T-cell (primary cell): ENCODE measurements around the gene IL32. TPM values are rescaled to one million over a fixed set of nuclear protein-coding genes. Genes with fewer than 3 reads are reported as not detected.
A peak's percentile ranks its signal among the peaks of the same experiment; 100 is the strongest.

Experiments
- ATAC-seq, 4 experiments: fragments of 200-7000 bp in 3 of 4; fragments of 150-1000 bp in 1 of 4; cut with Tn5 transposase; replicated peaks in 1 of 4; 1 replicate in 3 of 4; 2 replicates in 1 of 4; pipeline ENCODE4 v1.10.0; 2021; ENCODE audit warnings: moderate library complexity in 3 of 4, mild to moderate bottlenecking in 2 of 4, moderate number of reproducible peaks in 1 of 4
- CTCF ChIA-PET, 2 donors: fragments of 300-600 bp; sonication (Branson Sonifier 250); formaldehyde crosslinking; loops; one replicate each; lab custom pipeline; 2022; ENCODE audit warnings: antibody characterized with exemption in 2 of 2; lab: Charles Lee
- POLR2A ChIA-PET, 2 donors: fragments of 300-600 bp; sonication (Branson Sonifier 250); formaldehyde crosslinking; loops; one replicate each; lab custom pipeline; 2022; ENCODE audit warnings: antibody characterized with exemption in 2 of 2; lab: Charles Lee
- DNase-seq, 35 experiments: peaks; one replicate each; pipeline versions ENCODE4 v3.0.0 to v3.0.0-alpha.2; 2013 to 2023
- H3K27ac ChIP-seq: one replicate; pipeline ENCODE4 v1.5.1; 2013; ENCODE audit warnings: low read length
- H3K27me3 ChIP-seq, 2 experiments: replicated peaks in 1 of 2; 1 replicate in 1 of 2; 2 replicates in 1 of 2; pipeline versions ENCODE4 v1.6.1 to v1.7.0; 2013; ENCODE audit warnings: low read length in 1 of 2, mixed read lengths in 1 of 2; ENCODE audit not compliant: control insufficient read depth in 2 of 2, insufficient read depth in 2 of 2; ENCODE audit errors: extremely low read depth in 1 of 2
- H3K36me3 ChIP-seq, 2 donors: 1 replicate in 1 of 2; 2 replicates in 1 of 2; pipeline versions ENCODE4 v1.6.1 to v1.7.0; 2013; ENCODE audit warnings: low read length in 1 of 2; ENCODE audit not compliant: control insufficient read depth in 2 of 2, insufficient read depth in 1 of 2; ENCODE audit errors: extremely low read depth in 1 of 2
- H3K4me1 ChIP-seq, 2 experiments: 1 replicate in 1 of 2; 2 replicates in 1 of 2; pipeline versions ENCODE4 v1.6.1 to v1.7.0; 2013; ENCODE audit warnings: low read length in 2 of 2, mixed read lengths in 1 of 2; ENCODE audit not compliant: insufficient read depth in 2 of 2, control insufficient read depth in 1 of 2; ENCODE audit errors: extremely low read depth in 1 of 2
- H3K4me3 ChIP-seq, 2 donors: 1 replicate in 1 of 2; 2 replicates in 1 of 2; pipeline versions ENCODE4 v1.5.1 to v1.7.0; 2013; ENCODE audit warnings: mild to moderate bottlenecking in 2 of 2, low read length in 1 of 2, moderate library complexity in 1 of 2; ENCODE audit not compliant: control insufficient read depth in 1 of 2; ENCODE audit errors: extremely low read depth in 1 of 2
- H3K9me3 ChIP-seq: 2 replicates; pipeline ENCODE4 v1.7.0; 2013
- H3K27ac Mint-ChIP-seq, 2 donors: one replicate each; pipeline ENCODE4 v1.8.0; 2020 to 2021; ENCODE audit warnings: mild to moderate bottlenecking in 2 of 2, mixed read lengths in 2 of 2
- H3K27me3 Mint-ChIP-seq, 2 donors: one replicate each; pipeline ENCODE4 v1.8.0; 2021 to 2022; ENCODE audit warnings: mixed read lengths in 2 of 2
- H3K36me3 Mint-ChIP-seq: one replicate; pipeline ENCODE4 v1.8.0; 2021; ENCODE audit warnings: mixed read lengths
- H3K4me1 Mint-ChIP-seq, 3 donors: one replicate each; pipeline ENCODE4 v1.8.0; 2020 to 2022; ENCODE audit warnings: mixed read lengths in 3 of 3, mild to moderate bottlenecking in 1 of 3
- H3K4me3 Mint-ChIP-seq, 3 donors: one replicate each; pipeline ENCODE4 v1.8.0; 2020 to 2022; ENCODE audit warnings: mild to moderate bottlenecking in 3 of 3, mixed read lengths in 3 of 3, moderate library complexity in 3 of 3
- H3K9me3 Mint-ChIP-seq, 3 donors: one replicate each; pipeline ENCODE4 v1.8.0; 2020 to 2022; ENCODE audit warnings: mixed read lengths in 3 of 3
- WGBS: methylation state at CpG from one replicate; pipeline ENCODE4 v1.1.5; 2013; ENCODE audit warnings: missing lambda C conversion rate; ENCODE audit not compliant: insufficient coverage; 5-methylcytosine and 5-hydroxymethylcytosine counted together
- total RNA-seq, 35 experiments: library from RNA in 6 of 35; stranded (reverse) in 6 of 35; fragments of 120-200 nt in 1 of 35; gene quantifications; one replicate each; pipeline versions ENCODE4 v1.2.1 to v1.2.4 and lab custom pipeline; 2013 to 2026

The IL32 gene
- total RNA-seq, 5 donors from 2014 or later (not counting 1 experiment from before 2014, with no cell fraction given), result 736 to 1,200 (median 999) TPM

DNA sequence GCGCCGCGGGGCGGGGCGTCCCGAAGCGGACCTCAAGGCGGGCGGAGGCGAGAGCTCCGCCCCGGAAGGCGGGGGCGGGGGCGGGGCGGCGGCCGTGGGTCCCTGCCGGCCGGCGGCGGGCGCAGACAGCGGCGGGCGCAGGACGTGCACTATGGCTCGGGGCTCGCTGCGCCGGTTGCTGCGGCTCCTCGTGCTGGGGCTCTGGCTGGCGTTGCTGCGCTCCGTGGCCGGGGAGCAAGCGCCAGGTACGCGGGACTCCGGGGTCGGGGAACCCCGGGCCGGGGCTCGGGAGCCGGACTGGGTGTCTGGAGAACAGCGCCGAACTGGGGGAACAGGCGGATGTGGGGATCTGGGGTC, 45.2 kb upstream of the IL32 start, which contains the start of gene TNFRSF12A:
TSS of gene TNFRSF12A (plus strand) at position 122 of the 357 bp plus-strand sequence. CDS start at position 152, 30 bp downstream.
- WGBS, result 0% methylated on average over 36 of the region's 49 CpGs
- ATAC-seq (peak; percentile 5 to 26 (median 12)), DNase-seq (peak in 31 of 35 experiments; percentile 18 to 85 (median 41))
- Mint-ChIP-seq H3K4me3 (peak within 1 kb of the TSS; percentile 80 to 91 (median 83)), H3K36me3 (peaks cover 3% of the 10 kb centered on the region), H3K27me3 (peaks cover 0 to 7% of the 10 kb centered on the region in 2 donors), H3K27ac (peak within 1 kb of the TSS; percentile 89 to 99), H3K4me1 (peaks cover 38 to 53% (median 44%) of the 10 kb centered on the region in 3 donors), H3K9me3 (no peaks in the 10 kb centered on the region)
- H3K27me3 ChIP-seq, result peaks cover 0 to 22% of the 10 kb centered on the region in 2 experiments
- CTCF ChIA-PET, result interaction anchor here in 1 of 2 donors (0.6 to 1.4 kb wide), 5 partner anchors 8 to 113 kb away, joined by 3 to 8 read pairs (median 3); no protein-coding TSS in a partner anchor
- H3K4me3 ChIP-seq, result peak within 1 kb of the TSS; percentile 59 to 64
- H3K9me3 ChIP-seq, result no peaks in the 10 kb centered on the region
- POLR2A ChIA-PET, result no interaction called here
- H3K4me1 ChIP-seq, result peaks cover 21 to 74% of the 10 kb centered on the region in 2 experiments
- H3K27ac ChIP-seq, result peak within 1 kb of the TSS; percentile 85
- peaks cover 0 to 1% of the 10 kb centered on the region in 2 donors for H3K36me3 ChIP-seq

DNA sequence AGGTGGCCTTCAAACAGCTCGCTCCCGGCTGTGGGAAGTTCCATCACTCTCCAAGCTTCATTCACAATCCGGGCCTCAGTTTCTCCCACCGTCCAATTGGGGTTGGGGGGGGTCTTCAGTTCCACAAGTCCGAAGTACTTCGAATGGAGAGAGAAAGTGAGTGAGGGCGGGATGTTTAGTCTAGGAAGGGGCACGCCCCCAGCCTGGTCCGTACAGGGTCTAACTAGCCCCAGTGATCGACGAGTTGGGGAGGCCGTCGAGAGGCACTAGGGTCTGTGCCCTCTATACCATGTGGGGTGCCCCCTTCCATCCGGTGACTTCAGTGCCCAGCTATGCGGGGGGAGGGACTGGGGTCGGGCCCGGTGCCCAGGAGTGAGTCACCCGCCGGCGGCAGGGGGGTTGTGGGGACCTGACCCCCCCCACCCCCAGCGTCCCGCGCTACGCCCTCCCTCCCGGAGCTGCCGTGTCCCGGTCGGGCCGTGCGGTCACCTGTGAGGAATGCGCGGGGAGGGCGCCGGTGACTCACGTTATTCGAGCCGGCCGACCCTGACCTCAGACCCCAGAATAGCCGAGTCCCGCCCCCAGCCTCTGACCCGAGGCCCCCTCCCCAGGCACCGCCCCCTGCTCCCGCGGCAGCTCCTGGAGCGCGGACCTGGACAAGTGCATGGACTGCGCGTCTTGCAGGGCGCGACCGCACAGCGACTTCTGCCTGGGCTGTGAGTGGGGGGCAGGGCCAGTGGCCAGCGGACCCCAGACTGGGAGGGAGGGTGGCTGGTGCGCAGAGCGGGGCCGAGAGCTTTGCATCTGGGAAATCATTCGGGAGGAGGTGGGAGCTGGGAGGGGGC, 44.6 kb upstream of the IL32 start:
- DNase-seq (peak in 25 of 35 experiments; percentile 5 to 82 (median 43)), ATAC-seq (peak; percentile 3 to 19 (median 12))
- H3K27ac Mint-ChIP-seq, result peak overlapping the region; percentile 89 to 99
- Histone ChIP-seq H3K36me3 (peaks cover 0 to 7% of the 10 kb centered on the region in 2 donors), H3K27me3 (peaks cover 0 to 22% of the 10 kb centered on the region in 2 experiments), H3K27ac (peak overlapping the region; percentile 85), H3K4me3 (peak overlapping the region; percentile 58 to 59), H3K9me3 (no peaks in the 10 kb centered on the region), H3K4me1 (peaks cover 21 to 80% of the 10 kb centered on the region in 2 experiments)
- peaks cover 0 to 7% of the 10 kb centered on the region in 2 donors for H3K27me3 Mint-ChIP-seq
- peak overlapping the region; percentile 80 to 91 (median 80) for H3K4me3 Mint-ChIP-seq
- H3K4me1 Mint-ChIP-seq, result peaks cover 38 to 54% (median 44%) of the 10 kb centered on the region in 3 donors
- H3K36me3 Mint-ChIP-seq, result peaks cover 3% of the 10 kb centered on the region
- under 1% methylated on average over 45 of the region's 57 CpGs for WGBS
- ChIA-PET POLR2A (no interaction called here), CTCF (interaction anchor here in 1 of 2 donors (0.5 to 1.4 kb wide), 6 partner anchors 7 to 112 kb away, joined by 3 to 8 read pairs (median 4); no protein-coding TSS in a partner anchor)
- no peaks in the 10 kb centered on the region for H3K9me3 Mint-ChIP-seq

DNA sequence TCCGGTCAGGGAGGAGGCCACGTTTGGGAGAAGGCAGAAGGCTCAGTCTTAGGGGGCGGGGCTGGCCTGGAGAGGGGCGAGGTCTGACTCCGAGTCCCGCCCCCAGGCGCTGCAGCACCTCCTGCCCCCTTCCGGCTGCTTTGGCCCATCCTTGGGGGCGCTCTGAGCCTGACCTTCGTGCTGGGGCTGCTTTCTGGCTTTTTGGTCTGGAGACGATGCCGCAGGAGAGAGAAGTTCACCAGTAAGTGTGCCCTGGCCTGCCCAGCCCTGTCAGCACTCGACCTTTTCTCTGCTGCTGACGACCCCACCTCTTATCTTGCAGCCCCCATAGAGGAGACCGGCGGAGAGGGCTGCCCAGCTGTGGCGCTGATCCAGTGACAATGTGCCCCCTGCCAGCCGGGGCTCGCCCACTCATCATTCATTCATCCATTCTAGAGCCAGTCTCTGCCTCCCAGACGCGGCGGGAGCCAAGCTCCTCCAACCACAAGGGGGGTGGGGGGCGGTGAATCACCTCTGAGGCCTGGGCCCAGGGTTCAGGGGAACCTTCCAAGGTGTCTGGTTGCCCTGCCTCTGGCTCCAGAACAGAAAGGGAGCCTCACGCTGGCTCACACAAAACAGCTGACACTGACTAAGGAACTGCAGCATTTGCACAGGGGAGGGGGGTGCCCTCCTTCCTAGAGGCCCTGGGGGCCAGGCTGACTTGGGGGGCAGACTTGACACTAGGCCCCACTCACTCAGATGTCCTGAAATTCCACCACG, 43.8 kb upstream of the IL32 start:
- Mint-ChIP-seq H3K36me3 (peaks cover 11% of the 10 kb centered on the region), H3K4me1 (peaks cover 38 to 57% (median 44%) of the 10 kb centered on the region in 3 donors), H3K9me3 (no peaks in the 10 kb centered on the region), H3K4me3 (peak overlapping the region; percentile 80 to 91 (median 90)), H3K27ac (peak overlapping the region; percentile 89 to 99), H3K27me3 (peaks cover 0 to 4% of the 10 kb centered on the region in 2 donors)
- ChIA-PET POLR2A (interaction anchor here in 1 of 2 donors (0.7 kb wide), 1 partner anchor 18 kb away, joined by 3 read pairs; no protein-coding TSS in a partner anchor), CTCF (interaction anchor here in 1 of 2 donors (0.5 to 1.0 kb wide), 2 partner anchors 18 to 108 kb away, joined by 3 to 4 read pairs; no protein-coding TSS in a partner anchor)
- Histone ChIP-seq H3K4me1 (peaks cover 21 to 80% of the 10 kb centered on the region in 2 experiments), H3K27me3 (peaks cover 0 to 22% of the 10 kb centered on the region in 2 experiments), H3K36me3 (peaks cover 7 to 15% of the 10 kb centered on the region in 2 donors), H3K27ac (peak overlapping the region; percentile 85), H3K4me3 (peak overlapping the region; percentile 20 to 59), H3K9me3 (no peaks in the 10 kb centered on the region)
- peak in 33 of 35 experiments; percentile 25 to 87 (median 58) for DNase-seq
- ATAC-seq, result peak; percentile 14 to 23 (median 16)
- WGBS, result 11% methylated on average over 15 of the region's 25 CpGs

DNA sequence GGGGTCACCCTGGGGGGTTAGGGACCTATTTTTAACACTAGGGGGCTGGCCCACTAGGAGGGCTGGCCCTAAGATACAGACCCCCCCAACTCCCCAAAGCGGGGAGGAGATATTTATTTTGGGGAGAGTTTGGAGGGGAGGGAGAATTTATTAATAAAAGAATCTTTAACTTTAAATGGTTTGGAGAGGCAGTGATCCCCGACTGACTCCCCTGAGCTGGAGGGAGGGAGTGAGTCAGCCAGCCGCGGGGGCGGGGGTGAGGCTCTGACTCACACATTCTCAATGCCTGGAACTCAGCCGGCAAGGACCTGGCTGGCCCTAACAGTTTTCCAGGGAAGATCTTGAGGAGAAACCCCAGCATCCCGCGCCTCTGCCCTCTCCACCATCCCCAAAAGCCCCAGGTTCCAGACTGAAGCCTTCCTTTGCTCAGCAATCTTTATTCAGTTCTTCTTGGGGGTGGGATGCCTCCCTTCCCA, 43.2 kb upstream of the IL32 start:
- Histone ChIP-seq H3K9me3 (no peaks in the 10 kb centered on the region), H3K36me3 (peaks cover 12 to 22% of the 10 kb centered on the region in 2 donors), H3K4me3 (no peak overlapping the region), H3K27me3 (peaks cover 0 to 16% of the 10 kb centered on the region in 2 experiments), H3K27ac (peak overlapping the region; percentile 85), H3K4me1 (peaks cover 21 to 80% of the 10 kb centered on the region in 2 experiments)
- CTCF ChIA-PET, result interaction anchor here (0.6 to 1.2 kb wide), 6 partner anchors 9 to 155 kb away, joined by 3 to 11 read pairs (median 4); no protein-coding TSS in a partner anchor
- Mint-ChIP-seq H3K9me3 (no peaks in the 10 kb centered on the region), H3K27me3 (peaks cover 0 to 2% of the 10 kb centered on the region in 2 donors), H3K36me3 (peaks cover 12% of the 10 kb centered on the region), H3K4me3 (peak overlapping the region; percentile 80 to 91 (median 90)), H3K27ac (peak overlapping the region; percentile 89 to 99), H3K4me1 (peaks cover 38 to 57% (median 44%) of the 10 kb centered on the region in 3 donors)
- DNase-seq, result peak in 32 of 35 experiments; percentile 30 to 85 (median 54)
- POLR2A ChIA-PET, result interaction anchor here in 1 of 2 donors (0.7 kb wide), 1 partner anchor 18 kb away, joined by 3 read pairs; no protein-coding TSS in a partner anchor
- WGBS, result 13% methylated on average over 6 of the region's 8 CpGs
- ATAC-seq, result peak in 3 of 4 experiments; percentile 36 to 39 (median 36)

DNA sequence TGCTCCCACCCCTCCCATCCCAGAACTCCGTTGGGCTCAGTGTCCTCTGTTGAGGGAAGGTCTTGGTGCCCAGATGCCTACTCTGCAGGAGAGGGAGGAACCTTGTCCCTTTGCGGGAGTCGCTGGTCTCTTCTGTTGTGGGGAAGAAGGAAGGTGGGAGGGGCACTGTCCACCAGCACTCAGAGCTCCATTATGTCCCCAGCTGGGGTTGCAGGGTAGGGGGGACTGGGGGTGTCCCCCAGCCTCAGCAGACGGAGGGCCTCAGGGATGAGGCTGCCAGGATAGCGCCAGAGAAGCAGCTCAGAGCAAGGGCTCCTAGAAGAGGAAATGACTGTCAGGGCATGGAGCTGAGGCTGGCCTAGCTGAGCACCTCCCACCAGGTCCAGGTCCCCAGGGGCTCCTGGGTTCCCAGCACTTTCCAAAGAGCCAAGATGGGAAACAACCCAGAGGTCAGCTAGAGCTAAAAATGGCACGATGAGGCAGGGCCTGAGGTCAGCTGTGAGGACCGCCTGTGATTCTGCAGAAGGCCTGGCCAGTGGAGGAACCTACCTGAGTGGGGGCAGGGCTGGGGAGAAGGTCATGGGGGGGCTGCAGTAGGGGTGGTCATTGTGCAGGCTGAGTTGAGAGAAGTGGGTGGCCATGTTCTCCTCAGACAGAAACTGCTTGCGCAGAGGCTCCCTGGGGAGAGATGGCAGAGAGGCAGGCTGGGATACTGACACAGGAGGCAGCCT, 42.6 kb upstream of the IL32 start:
- H3K4me1 ChIP-seq, result peaks cover 21 to 78% of the 10 kb centered on the region in 2 experiments
- no peaks in the 10 kb centered on the region for H3K9me3 ChIP-seq
- DNase-seq (peak in 2 of 35 experiments; percentile 31 to 35), ATAC-seq (no peak)
- Mint-ChIP-seq H3K4me3 (peak overlapping the region; percentile 80 to 91 (median 90)), H3K27me3 (peaks cover 0 to 2% of the 10 kb centered on the region in 2 donors), H3K27ac (peak overlapping the region; percentile 89 to 99), H3K9me3 (no peaks in the 10 kb centered on the region), H3K36me3 (peaks cover 12% of the 10 kb centered on the region), H3K4me1 (peaks cover 39 to 57% (median 45%) of the 10 kb centered on the region in 3 donors)
- peak overlapping the region; percentile 85 for H3K27ac ChIP-seq
- H3K4me3 ChIP-seq, result peak overlapping the region; percentile 72 to 76
- H3K36me3 ChIP-seq, result peaks cover 15 to 26% of the 10 kb centered on the region in 2 donors
- ChIA-PET POLR2A (interaction anchor here in 1 of 2 donors (0.5 kb wide), 1 partner anchor 1040 kb away, joined by 3 read pairs; no protein-coding TSS in a partner anchor), CTCF (interaction anchor here (0.6 to 1.2 kb wide), 6 partner anchors 9 to 156 kb away, joined by 3 to 11 read pairs (median 4); no protein-coding TSS in a partner anchor)
- H3K27me3 ChIP-seq, result peaks cover 0 to 10% of the 10 kb centered on the region in 2 experiments
- 65% methylated on average over 6 of the region's 8 CpGs for WGBS
